ENCODE results near the gene PCDHB4.
"Not testable (repeated sequence)": the region's sequence is repeated elsewhere in the genome, so short reads cannot be mapped to it uniquely, and the experiment has no call there.

DNA sequence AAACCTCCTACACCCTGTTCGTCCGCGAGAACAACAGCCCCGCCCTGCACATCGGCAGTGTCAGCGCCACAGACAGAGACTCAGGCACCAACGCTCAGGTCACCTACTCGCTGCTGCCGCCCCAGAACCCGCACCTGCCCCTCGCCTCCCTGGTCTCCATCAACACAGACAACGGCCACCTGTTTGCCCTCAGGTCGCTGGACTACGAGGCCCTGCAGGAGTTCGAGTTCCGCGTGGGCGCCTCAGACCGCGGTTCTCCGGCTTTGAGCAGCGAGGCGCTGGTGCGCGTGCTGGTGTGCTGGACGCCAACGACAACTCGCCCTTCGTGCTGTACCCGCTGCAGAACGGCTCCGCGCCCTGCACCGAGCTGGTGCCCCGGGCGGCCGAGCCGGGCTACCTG is 35.7 kb downstream of the PCDHB4 start:
- not testable (repeated sequence) for TF ChIP-seq FOXK2 (IDR thresholded peaks at IDR 0.05); FOXM1 (IDR thresholded peaks at IDR 0.05; ENCODE audit: borderline replicate concordance); ARNT (IDR thresholded peaks at IDR 0.05); TARDBP (IDR thresholded peaks at IDR 0.05); L3MBTL2 (conservative IDR thresholded peaks at IDR 0.05)

All from HEK293T (cell line).